GM12891 (cell line): ENCODE measurements around the gene APBA2.

Experiments used
- POLR2A ChIP-seq: IDR thresholded peaks from 2 replicates; pipeline ENCODE4 v1.6.1; 2011; ENCODE audit warnings: low read depth, low read length, control low read depth
- POLR2AphosphoS5 ChIP-seq: IDR thresholded peaks from 2 replicates; pipeline ENCODE4 v1.6.1; 2011; ENCODE audit warnings: low read depth, low read length, control low read depth
- TAF1 ChIP-seq: IDR thresholded peaks from 2 replicates; pipeline ENCODE4 v1.6.1; 2011; ENCODE audit warnings: low read depth, low read length, control low read depth

DNA sequence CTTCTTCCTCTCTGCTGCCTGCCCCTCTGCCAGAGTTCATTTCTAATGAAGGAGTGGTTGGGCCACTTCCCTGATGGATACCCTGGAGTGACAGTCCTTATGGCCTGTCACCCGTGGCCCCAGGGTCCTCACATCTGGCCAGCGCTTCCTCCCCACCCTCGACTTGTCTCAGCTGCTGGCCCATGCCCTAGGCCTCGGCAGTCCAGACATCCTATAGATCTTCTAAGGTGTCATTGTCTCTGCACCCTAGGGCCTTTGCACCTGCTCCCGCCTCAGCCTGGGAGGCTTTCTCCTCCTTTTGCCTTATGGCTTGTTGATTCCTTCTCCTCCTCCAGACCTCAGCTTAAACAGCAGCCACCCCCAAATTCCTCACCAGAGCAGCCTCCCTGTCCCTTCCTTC is 202.9 kb downstream of the APBA2 start:
- TF ChIP-seq POLR2A (no peak), TAF1 (no peak), POLR2AphosphoS5 (no peak)
